ENCODE measurements around the gene BMP6. TPM values are rescaled to one million over a fixed set of nuclear protein-coding genes. Genes with fewer than 3 reads are reported as not detected.

BMP6 gene
- polyA plus RNA-seq (ENCODE audit: insufficient read length): 1.1 TPM

DNA sequence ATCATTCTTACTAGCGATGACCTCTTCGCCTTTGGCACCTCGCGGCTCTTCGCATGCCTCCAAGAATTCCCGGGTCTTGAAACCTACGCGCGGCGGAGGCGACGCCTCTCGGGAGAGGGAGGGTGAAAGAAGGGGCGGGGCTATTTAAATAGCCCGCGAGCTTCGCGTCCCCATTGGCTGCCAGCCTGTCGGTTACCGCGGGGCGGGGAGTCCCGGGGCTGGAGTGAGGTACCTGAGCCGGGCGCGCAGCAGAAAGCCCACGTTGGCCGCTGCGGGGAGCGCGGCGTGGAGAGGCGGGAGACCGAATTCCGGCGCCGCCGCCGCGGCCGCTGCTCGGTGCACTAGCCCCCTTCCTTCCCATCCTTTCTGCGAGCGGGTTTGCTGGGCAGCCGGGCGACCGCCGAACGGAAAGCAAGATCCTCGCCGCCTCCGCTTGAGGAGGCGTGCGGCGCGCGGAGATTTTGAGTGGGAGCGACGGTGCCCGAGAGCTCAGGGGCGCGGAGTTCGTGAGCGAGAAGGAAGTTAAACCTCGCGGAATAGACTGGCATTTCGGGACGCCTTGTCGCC, at the start of gene BMP6:
Gene BMP6 (plus strand): TSS at position 251 of the 567 bp plus-strand sequence. CDS start 857 bp downstream, outside the sequence.
- peak; percentile 81 for DNase-seq

DNA sequence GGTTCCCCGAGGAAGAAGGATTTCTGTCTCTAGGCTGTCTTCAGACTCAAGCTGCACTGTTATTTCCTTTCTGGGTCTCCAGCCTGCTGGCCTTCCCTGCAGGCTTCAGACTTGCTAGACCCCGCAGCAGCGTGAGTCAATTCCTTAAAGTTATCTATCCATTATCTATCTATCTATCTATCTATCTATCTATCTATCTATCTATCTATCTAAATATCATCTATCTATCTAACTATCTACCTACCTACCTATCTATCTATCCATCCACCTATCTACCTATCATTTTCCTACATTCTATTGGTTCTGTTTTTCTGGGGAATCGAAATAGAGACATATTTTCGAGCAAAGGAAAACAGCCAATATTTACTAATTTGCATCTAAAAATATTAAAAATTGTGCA, 48.7 kb upstream of the BMP6 start:
- DNase-seq: no peak

DNA sequence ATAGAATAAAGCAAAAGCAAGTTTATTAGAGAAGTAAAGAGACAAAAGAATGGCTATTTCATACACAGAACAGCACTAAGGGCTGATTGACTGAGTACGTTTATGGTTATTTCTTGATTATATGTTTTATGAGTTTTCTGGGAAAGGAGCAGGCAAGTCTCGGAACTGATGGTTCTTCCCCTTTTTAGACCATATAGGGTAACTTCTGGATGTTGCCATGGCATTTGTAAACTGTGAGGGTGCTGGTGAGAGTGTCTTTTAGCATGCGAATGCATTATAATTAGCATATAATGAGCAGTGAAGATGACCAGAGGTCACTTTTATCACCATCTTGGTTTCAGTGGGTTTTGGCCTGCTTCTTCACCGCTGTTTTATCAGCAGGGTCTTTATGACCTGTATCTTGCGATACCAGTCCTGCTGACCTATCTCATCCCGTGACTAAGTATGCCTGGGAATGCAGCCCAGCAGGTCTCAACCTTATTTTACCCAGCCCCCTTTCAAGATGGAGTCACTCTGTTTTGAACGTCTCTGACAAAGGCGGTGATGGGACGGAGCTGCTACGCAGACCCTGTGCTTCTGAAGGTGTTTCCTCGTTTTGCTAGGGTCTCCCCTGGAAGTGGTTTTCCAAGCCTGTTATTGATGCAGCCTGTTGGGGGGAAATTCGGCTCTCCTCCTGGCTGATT, 45.4 kb upstream of the BMP6 start:
- no peak for DNase-seq

DNA sequence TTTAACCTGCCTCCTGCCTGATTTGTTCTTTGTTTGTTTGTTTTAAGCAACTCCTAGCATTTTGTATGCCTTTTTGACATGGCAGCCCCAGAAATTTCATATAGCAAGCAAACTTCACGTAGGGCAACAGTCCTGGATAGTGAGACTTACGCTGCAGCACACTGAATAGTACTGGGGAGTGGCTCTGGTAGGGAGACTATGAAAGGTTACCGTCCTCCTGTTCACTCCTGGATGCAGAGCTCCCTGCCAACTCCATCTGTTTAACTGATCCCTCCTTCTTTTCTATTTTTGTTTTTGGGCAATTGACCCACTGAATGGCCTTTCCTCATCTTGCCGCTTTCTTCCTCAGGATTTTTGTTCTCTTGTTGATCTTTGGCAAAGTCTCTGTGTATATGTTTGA, 44.5 kb upstream of the BMP6 start:
- no peak for DNase-seq

DNA sequence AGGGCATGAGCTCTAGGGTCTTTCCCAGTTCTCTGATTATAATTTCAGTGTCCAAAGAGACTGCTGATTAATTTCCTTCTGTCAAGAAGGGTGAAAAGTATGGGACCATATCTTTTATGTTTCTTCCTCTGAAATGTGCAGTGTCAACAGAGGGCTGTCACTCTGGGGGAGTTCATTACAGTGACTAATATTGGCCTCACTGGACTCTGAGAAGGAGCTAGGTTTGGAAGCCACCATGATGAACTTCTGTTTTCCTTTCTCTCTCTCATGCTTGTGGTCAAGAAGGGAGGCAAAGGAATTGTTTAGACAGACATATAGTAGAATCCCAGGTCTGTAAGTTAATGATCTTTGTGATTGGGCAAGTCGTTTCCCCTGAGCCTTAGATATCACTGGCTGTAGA, 41.8 kb upstream of the BMP6 start:
- DNase-seq: no peak

DNA sequence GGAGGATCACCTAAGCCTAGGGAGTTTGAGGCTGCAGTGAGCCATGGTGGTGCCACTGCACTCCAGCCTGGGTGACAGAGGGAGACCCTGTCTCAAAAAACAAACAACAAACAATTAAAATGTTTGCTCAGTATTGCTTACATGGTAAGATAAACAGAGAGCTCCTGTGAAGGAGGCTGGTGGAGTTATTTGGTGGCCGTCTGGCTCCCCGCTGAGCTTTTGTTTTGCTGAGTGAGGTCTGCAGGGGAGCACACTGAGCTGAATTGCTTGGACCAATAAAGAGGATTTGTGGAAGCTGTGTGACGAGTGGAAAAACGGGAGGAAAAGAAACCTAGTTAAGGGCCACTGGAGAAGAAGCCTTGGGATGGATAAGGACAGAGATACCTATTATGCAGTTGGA, 41.1 kb upstream of the BMP6 start:
- no peak for DNase-seq

DNA sequence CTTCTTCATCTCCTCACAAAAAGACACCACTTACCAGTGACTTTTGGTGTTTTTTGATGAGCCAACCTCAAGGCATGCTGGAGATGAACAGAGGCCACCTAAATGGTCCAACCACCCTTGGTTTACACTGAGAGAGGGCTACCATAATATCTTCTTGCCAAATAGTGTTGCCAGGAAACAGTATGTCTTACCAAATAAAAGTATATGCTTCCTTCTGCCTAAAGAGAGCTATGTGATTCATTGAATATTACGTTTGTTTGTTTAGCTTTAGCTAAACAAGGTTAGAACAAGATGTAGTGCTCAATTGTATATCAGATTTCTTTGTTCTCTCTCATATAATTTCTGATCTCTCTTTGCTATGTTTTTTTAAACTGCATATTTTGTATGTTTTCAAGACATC, 40.6 kb upstream of the BMP6 start:
- no peak for DNase-seq

DNA sequence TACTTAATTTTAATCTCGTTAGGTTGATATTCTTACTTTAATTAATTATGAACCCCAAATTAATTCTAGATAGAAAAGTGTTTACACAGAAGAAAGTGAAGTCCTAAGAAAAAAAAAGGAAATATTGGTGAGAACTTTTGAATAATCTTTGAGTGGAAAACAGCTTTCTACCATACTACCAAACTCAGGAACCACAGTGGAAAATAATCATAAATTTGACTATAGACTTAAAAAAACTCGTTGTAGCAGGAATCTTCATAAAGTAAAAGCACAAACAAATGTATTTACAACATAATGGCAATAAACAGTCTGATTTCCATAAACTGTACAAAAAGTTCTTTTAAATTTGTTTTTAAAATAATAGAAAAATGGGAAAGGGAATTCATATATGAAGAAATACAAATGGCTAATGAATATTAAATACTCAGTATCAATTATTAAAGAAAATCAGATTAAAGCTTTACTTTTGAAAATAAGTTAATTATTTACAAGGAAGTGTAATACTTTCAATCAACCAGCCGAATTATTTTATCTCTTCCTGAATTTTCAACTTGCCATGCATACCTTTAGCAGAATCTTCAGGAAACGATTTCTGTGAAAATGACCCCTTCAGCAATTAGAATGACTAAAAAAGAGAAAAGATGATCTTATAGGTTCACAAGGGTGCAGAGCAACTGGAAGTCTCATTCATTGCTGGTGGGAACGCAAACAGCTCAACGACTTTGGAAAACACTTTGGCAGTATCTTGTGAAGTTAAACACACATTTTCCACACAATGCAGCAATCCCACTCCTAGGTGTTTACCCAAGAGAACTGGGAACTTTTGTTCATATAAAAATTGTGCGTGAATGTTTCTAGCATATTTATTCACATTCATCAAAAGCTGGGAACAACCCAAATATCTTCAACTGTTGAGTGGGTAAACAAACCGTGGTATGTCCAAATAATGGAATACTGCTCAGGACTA, 38.5 kb upstream of the BMP6 start:
- DNase-seq: no peak

DNA sequence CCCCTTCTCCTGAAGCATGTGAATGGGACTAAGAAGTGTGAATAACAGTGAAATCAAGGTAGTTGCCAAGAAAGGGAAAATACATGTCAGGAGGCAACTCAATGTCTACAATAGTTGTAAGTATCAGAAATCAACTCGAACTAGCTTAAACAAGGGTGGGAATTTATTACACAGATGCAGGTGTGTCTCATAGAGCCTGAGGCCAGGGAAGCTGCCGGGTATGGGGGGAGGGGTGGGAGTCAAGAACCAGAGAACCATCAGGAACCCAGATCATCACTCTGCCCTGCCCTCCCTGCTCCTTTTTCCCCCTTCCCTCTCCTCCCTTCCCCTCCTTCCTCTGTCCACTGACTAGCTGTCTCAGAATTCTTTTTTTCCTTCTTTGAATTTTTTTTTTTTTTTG, 34.9 kb upstream of the BMP6 start:
- DNase-seq: no peak

DNA sequence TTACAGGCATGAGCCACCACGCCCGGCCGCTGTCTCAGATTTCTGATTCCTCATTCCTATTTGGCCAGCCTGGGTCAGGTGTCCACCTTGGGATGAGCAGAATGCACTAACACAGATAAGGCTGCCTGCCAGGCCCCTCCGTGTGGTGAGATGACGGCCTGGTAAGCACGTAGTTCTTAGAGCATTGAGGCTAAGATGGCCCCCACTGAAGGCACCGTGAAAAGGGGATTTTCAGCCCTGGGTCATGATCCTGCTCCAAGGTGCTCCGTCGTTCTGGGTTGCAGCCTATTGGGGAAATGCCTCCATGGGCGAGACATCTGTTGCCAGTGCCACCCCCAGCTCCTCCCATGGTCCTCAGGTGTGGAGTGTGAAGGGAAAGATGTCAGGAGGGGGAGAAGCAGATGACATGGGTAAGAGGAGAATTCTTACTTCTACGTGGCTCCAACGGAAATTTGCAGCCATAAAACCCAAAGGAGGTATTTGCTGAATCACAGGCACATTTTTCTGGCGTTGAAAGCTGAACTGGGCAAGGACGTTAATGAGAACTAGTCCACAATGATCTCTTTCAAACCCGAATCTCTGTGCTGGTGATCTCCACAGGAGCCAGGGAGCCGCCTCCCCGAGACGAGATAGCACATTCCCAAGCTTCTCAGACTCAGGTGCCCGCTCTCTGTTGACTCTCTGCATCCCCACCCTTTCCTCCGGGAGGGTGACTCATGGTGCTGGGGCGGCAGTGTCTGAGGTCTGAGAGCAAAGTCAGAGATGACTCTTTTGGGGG, 34.0 kb upstream of the BMP6 start:
- DNase-seq: no peak

DNA sequence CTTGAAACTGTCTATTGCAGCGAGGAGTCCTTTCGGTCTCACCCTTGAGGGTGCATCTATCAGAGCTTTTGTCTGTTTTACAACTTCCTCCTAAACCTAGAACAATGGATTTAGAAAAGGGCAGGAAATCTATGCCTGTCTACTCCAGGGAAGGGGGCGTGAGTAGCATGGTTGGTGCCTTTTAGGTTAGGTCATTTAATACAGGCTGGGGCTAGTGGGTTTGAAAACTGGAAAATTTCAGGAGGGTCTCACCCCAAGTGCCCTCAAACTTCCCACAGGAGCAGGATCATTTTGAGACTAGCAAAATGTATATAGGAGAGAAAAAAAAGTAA, 33.5 kb upstream of the BMP6 start:
- DNase-seq: no peak

DNA sequence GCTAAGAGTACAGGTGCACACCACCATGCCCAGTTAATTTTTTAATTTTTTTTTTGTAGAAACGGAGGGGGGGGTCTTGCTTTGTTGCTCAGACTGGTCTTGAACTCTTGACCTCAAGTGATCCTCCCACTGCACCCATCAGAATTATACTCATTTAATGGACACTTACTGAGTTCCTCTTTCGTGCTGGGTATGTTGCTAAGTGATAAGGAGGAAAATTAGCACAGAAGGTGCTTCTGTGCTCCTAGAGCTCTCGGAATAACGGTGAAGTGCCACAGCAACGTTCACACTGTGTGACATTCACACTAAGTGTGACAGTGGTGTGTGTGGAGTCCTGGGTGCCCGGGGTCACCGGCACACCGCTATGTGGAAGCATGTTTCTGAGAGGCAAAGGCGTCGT, 32.1 kb upstream of the BMP6 start:
- no peak for DNase-seq

DNA sequence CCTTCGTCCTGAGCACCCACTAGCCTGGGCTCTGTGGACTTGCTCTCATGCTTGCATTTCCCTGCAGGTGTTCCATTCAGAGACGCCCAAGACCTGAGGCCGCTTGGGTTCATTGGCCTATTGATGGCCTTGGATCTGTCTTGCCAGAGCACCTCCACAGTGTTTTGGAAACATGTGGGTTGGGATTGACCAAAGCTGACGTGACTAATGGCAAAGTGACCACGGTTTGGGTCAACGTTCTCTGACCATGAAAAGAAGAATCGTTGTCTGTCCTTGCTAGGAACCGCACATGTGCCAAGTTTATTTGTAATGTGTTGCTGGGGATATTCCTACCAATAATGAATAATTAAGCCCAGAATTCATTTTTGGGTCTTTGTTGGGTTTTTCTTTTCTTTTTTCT, 29.8 kb upstream of the BMP6 start:
- DNase-seq: no peak

DNA sequence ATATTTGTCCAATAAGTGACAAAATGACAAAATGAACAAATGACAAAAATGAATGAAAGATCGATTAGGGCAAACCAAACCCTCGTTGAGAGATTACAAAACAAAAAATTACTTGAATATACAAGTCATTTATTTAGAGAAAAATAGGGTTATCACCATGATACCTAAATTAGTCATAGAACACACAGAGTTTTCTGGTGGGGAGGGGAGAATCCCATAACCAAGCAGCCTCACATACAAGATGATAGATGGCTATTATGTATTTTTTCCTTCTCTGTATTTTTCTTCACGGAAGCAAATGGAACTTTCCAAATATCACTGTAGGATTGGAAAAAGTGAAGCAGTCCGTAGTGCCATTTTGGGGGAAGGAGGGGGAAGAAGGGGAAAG, 28.5 kb upstream of the BMP6 start:
- no peak for DNase-seq

DNA sequence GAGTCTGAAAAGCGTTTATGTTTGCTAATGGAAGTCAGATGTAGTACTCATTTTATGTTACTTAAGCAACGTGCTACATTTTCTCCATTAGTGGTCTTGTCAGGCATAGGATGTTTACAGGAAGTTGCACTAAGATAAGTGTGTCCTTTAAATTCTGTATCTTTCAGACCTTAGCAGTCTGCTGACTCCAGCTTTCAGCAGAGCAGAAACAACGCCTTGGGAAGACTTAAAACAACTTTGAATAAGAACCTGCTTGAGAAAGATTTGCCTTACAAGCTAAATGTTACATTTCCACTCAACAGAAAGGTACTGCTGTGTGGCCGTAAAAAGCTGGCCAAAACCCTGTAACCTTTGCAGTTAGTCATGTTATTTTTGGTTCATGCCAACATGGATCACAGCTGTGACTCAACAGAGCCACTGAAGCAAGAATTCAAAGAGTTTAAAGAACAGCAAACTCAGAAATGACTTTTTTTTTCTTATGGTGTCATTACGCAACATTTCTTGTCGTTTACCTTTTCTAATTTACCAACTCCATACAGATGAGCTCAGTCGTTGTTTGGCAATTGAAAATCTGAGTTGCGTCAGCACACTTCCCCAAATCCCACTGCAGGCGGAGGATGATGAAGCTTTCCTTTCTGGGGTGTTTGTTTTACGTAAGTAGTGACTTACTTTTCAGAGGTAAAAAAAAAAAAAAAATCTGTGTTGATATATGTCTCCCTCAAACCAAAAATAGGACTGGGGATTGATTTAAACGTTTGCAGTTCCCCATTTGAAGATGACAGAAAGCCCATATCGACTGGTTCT, 27.9 kb upstream of the BMP6 start:
- DNase-seq: no peak

DNA sequence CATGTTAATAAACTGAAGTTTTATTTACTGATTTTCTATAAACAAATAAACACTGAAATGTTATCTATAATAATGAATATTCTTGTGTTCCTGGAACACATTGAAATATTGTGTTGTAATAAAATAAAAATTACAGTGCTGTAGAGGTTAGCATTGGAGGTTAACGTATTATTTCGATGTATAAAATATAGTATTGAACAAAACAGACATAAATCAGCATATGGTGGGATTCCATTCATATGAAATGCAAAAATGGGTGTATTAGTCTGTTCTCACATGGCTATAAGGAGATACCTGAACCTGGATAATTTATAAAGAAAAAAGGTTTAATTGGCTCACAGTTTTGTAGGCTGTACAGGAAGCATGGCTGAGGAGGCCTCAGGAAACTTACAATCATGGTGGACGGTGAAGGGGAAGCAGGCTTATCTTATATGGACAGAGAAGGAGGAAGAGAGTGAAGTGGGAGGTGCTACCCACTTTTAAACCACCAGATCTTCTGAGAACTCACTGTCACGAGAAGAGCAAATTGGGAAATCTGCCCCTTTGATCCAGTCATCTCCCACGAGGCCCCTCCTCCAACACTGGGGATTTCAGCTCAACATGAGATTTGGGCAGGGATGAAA, 24.6 kb upstream of the BMP6 start:
- DNase-seq: no peak

DNA sequence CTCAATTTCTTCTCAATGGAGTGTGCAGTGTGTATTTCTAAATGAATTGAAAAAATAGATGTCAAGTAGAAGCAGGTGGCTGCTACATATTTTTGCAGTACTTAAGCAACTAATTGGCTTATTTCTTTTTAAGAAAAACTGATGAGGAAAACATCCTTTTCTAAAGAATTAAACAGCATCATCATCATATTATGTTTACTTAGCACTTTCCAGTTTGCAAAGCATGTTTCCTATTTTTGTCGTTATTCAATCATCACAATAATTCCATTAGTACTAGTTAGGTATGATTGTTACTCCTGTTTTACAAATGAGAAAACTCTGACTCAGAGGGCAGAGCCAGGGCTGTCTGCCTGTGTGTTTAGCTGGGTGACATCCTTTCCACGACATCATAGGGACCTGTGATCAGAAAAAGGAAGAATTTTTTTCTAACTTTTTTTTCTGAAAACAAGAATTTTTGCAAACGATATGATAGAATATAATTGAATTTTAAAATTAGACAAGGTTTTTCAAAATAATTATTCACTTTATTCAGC, 22.7 kb upstream of the BMP6 start:
- DNase-seq: no peak

DNA sequence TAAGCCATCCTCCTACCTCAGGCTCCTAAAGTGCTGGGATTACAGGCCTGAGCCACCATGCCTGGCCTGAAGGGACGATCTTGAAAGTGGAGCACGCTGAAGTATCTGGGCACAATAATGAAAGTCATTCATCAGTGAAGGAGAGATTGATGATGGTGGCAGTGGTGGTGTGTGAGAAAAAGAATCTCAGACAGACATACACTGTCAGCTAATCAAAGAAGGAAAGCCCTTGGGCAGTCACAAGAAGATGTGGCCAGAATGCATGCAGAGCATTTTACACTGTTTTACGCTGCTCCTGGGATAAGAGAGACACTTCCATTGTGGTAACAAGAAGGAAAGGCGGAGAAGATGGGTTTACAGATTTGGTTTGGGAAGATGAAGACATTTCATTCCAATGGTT, 20.4 kb upstream of the BMP6 start:
- no peak for DNase-seq

DNA sequence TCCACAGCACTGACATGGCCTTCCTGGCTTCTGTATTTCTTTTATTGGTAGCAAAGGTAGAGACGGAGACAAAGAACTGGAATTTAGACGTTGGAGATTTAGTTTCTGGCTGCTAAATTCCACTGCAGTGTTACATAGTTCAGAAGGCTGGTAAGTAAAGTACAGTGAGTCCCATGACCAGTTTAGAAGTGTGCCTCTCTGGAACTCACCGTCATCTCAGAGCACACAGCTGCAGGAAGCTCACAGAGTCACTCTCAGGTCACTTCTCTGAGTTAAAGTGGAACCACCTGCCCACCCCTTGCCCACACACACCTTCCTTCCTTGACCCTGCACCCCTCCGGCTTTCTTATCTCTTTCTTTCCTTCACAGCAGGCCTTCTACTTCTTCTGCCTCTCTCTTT, 19.6 kb upstream of the BMP6 start:
- no peak for DNase-seq

DNA sequence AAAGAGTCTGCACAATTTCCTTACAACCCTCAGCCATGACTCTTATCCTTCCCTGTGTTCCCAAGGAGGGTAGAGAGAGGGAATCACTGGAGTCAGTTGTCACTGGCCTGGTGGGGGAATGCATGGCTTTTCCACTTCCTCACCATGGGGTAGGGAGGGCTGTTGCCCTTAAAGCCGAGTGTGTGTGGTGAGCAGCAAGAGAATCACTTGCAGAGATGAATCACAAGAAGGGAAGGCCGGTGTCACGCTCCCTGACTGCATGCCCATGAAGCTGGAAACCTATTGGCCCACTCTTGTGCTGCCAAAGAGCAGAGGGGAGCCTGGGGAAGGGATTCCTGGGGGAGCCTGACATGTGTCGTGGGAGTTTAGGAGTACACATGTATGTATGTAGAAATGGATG, 18.1 kb upstream of the BMP6 start:
- DNase-seq: no peak

DNA sequence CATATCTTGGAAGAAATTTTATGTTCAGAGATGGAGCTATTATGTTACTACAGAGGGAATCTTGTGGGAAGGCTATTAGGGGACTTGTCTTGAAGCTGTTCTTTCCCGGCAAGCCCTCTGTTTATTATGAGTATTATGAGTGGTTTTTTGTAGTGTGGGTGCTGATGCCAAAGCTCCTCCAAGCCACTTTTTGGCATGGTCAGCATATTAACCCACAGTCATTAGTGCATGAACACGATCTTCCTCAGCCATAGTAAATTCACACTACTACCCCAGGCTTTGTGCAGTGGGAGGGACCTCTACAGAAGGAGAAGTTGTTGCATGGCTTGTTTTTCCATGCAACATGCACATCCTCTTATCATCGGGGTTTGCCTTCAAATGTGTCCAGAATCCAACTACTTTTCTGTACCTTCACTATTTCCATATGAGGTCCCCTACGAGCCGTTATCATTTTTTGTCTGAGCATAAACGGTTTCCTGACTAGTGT, 6.5 kb upstream of the BMP6 start:
- DNase-seq: no peak
